Activated T-cell treated with anti-CD3 and anti-CD28 coated beads, Interleukin-2, amount 50 U/mL, for 24 hours (primary cell): Measurements from ENCODE around the gene AS3MT.
"Not testable (repeated sequence)": the region's sequence is repeated elsewhere in the genome, so short reads cannot be mapped to it uniquely, and the experiment has no call there.

ENCODE experiments used
- DNase-seq: peaks from one replicate; pipeline ENCODE4 v3.0.0-alpha.2; 2020
- H3K27ac Mint-ChIP-seq: 2 replicates; pipeline ENCODE4 v1.8.0; 2020; ENCODE audit warnings: mild to moderate bottlenecking, mixed read lengths
- H3K27me3 Mint-ChIP-seq: 2 replicates; pipeline ENCODE4 v1.8.0; 2020; ENCODE audit warnings: mixed read lengths
- H3K36me3 Mint-ChIP-seq: 2 replicates; pipeline ENCODE4 v1.8.0; 2020; ENCODE audit warnings: low read depth, mixed read lengths
- H3K4me1 Mint-ChIP-seq: 2 replicates; pipeline ENCODE4 v1.8.0; 2020; ENCODE audit warnings: low read depth, mixed read lengths
- H3K4me3 Mint-ChIP-seq: 2 replicates; pipeline ENCODE4 v1.8.0; 2020; ENCODE audit warnings: mild to moderate bottlenecking, moderate library complexity, mixed read lengths
- H3K9me3 Mint-ChIP-seq: 2 replicates; pipeline ENCODE4 v1.8.0; 2020; ENCODE audit warnings: mixed read lengths

The AS3MT gene

GRCh38 chr10:102919992-102920739 lies 50.9 kb downstream of the AS3MT start:
- H3K9me3 Mint-ChIP-seq, result no peaks in the 10 kb centered on the region
- no peak for DNase-seq
- peaks cover 61% of the 10 kb centered on the region for H3K4me1 Mint-ChIP-seq
- H3K27ac Mint-ChIP-seq, result peak overlapping the region; percentile 48
- H3K4me3 Mint-ChIP-seq, result peak overlapping the region; percentile 92
- peaks cover 12% of the 10 kb centered on the region for H3K36me3 Mint-ChIP-seq
- peaks cover 6% of the 10 kb centered on the region for H3K27me3 Mint-ChIP-seq

- Mint-ChIP-seq H3K36me3 (peaks cover 11% of the 10 kb centered on the region), H3K4me1 (peaks cover 61% of the 10 kb centered on the region), H3K4me3 (no peak overlapping the region), H3K27ac (no peak overlapping the region), H3K9me3 (no peaks in the 10 kb centered on the region), H3K27me3 (no peaks in the 10 kb centered on the region)
- no peak for DNase-seq
Measured at GRCh38 chr10:102923601-102924000, 54.3 kb downstream of the AS3MT start.

- H3K4me1 Mint-ChIP-seq, result peaks cover 35% of the 10 kb centered on the region
- no peak for DNase-seq
- no peak overlapping the region for H3K27ac Mint-ChIP-seq
- H3K36me3 Mint-ChIP-seq, result peaks cover 5% of the 10 kb centered on the region
- no peak overlapping the region for H3K4me3 Mint-ChIP-seq
- H3K9me3 Mint-ChIP-seq, result no peaks in the 10 kb centered on the region
- H3K27me3 Mint-ChIP-seq, result no peaks in the 10 kb centered on the region
Measured at GRCh38 chr10:102926842-102927241, 57.6 kb downstream of the AS3MT start.

GRCh38 chr10:102927311-102928010 lies 58.2 kb downstream of the AS3MT start:
- Mint-ChIP-seq H3K4me1 (peaks cover 30% of the 10 kb centered on the region), H3K27ac (no peak overlapping the region), H3K27me3 (no peaks in the 10 kb centered on the region), H3K9me3 (no peaks in the 10 kb centered on the region), H3K4me3 (no peak overlapping the region), H3K36me3 (peaks cover 7% of the 10 kb centered on the region)
- no peak for DNase-seq

- H3K27me3 Mint-ChIP-seq, DNase-seq, H3K4me3 Mint-ChIP-seq, H3K36me3 Mint-ChIP-seq, H3K27ac Mint-ChIP-seq, H3K9me3 Mint-ChIP-seq: not testable (repeated sequence)
- H3K4me1 Mint-ChIP-seq, result peaks cover 25% of the 10 kb centered on the region
Measured at GRCh38 chr10:102928442-102928841, 59.2 kb downstream of the AS3MT start.

- no peaks in the 10 kb centered on the region for H3K27me3 Mint-ChIP-seq
- no peak for DNase-seq
- peaks cover 18% of the 10 kb centered on the region for H3K4me1 Mint-ChIP-seq
Measured at GRCh38 chr10:102930720-102931119, 61.5 kb downstream of the AS3MT start.

GRCh38 chr10:102931643-102932042 lies 62.4 kb downstream of the AS3MT start:
- Mint-ChIP-seq H3K27ac (no peak overlapping the region), H3K4me1 (peaks cover 28% of the 10 kb centered on the region), H3K4me3 (no peak overlapping the region), H3K9me3 (no peaks in the 10 kb centered on the region), H3K36me3 (peaks cover 9% of the 10 kb centered on the region), H3K27me3 (no peaks in the 10 kb centered on the region)
- no peak for DNase-seq

More at GRCh38 chr10:102930720-102931119, 61.5 kb downstream of the AS3MT start:
- no peaks in the 10 kb centered on the region for H3K9me3 Mint-ChIP-seq
- H3K27ac Mint-ChIP-seq, result no peak overlapping the region
- H3K4me3 Mint-ChIP-seq, result no peak overlapping the region
- H3K36me3 Mint-ChIP-seq, result peaks cover 9% of the 10 kb centered on the region

- no peak for DNase-seq
- H3K9me3 Mint-ChIP-seq, result no peaks in the 10 kb centered on the region
- H3K36me3 Mint-ChIP-seq, result peaks cover 5% of the 10 kb centered on the region
- no peaks in the 10 kb centered on the region for H3K27me3 Mint-ChIP-seq
- peak overlapping the region; percentile 89 for H3K27ac Mint-ChIP-seq
- H3K4me3 Mint-ChIP-seq, result no peak overlapping the region
- peaks cover 25% of the 10 kb centered on the region for H3K4me1 Mint-ChIP-seq
Measured at GRCh38 chr10:102935505-102935904, 66.2 kb downstream of the AS3MT start.

- Mint-ChIP-seq H3K9me3 (no peaks in the 10 kb centered on the region), H3K36me3 (peaks cover 5% of the 10 kb centered on the region), H3K27me3 (no peaks in the 10 kb centered on the region), H3K4me1 (peaks cover 25% of the 10 kb centered on the region), H3K4me3 (peak overlapping the region; percentile 41), H3K27ac (peak overlapping the region; percentile 89)
- DNase-seq, result no peak
Measured at GRCh38 chr10:102935939-102936605, 66.8 kb downstream of the AS3MT start.

GRCh38 chr10:102941401-102941800 lies 72.1 kb downstream of the AS3MT start:
- Mint-ChIP-seq H3K4me3 (no peak overlapping the region), H3K4me1 (peaks cover 8% of the 10 kb centered on the region), H3K36me3 (no peaks in the 10 kb centered on the region), H3K9me3 (no peaks in the 10 kb centered on the region), H3K27me3 (no peaks in the 10 kb centered on the region), H3K27ac (no peak overlapping the region)
- DNase-seq, result no peak

GRCh38 chr10:102945449-102945848 lies 76.2 kb downstream of the AS3MT start:
- no peak overlapping the region for H3K4me3 Mint-ChIP-seq
- H3K36me3 Mint-ChIP-seq, result no peaks in the 10 kb centered on the region
- no peaks in the 10 kb centered on the region for H3K9me3 Mint-ChIP-seq
- H3K27ac Mint-ChIP-seq, result no peak overlapping the region
- no peaks in the 10 kb centered on the region for H3K27me3 Mint-ChIP-seq
- DNase-seq, result no peak
- H3K4me1 Mint-ChIP-seq, result no peaks in the 10 kb centered on the region

- Mint-ChIP-seq H3K9me3 (no peaks in the 10 kb centered on the region), H3K27ac (no peak overlapping the region), H3K36me3 (no peaks in the 10 kb centered on the region), H3K4me3 (no peak overlapping the region), H3K27me3 (no peaks in the 10 kb centered on the region), H3K4me1 (no peaks in the 10 kb centered on the region)
- no peak for DNase-seq
Measured at GRCh38 chr10:102945962-102946361, 76.7 kb downstream of the AS3MT start.

- Mint-ChIP-seq H3K36me3 (no peaks in the 10 kb centered on the region), H3K9me3 (no peaks in the 10 kb centered on the region), H3K4me1 (no peaks in the 10 kb centered on the region), H3K27ac (no peak overlapping the region), H3K4me3 (no peak overlapping the region), H3K27me3 (no peaks in the 10 kb centered on the region)
- no peak for DNase-seq
Measured at GRCh38 chr10:102946992-102947391, 77.7 kb downstream of the AS3MT start.

GRCh38 chr10:102948176-102948575 lies 78.9 kb downstream of the AS3MT start:
- H3K36me3 Mint-ChIP-seq, result no peaks in the 10 kb centered on the region
- H3K4me1 Mint-ChIP-seq, result no peaks in the 10 kb centered on the region
- no peak overlapping the region for H3K4me3 Mint-ChIP-seq
- H3K27ac Mint-ChIP-seq, result no peak overlapping the region
- no peaks in the 10 kb centered on the region for H3K9me3 Mint-ChIP-seq
- no peaks in the 10 kb centered on the region for H3K27me3 Mint-ChIP-seq
- no peak for DNase-seq

GRCh38 chr10:102948786-102949185 lies 79.5 kb downstream of the AS3MT start:
- Mint-ChIP-seq H3K27ac (no peak overlapping the region), H3K27me3 (no peaks in the 10 kb centered on the region), H3K4me1 (no peaks in the 10 kb centered on the region), H3K9me3 (no peaks in the 10 kb centered on the region), H3K36me3 (no peaks in the 10 kb centered on the region), H3K4me3 (no peak overlapping the region)
- DNase-seq, result no peak
